Gastrocnemius medialis (tissue), 4 donors: Measurements from ENCODE around the gene ITGA2B. TPM values are rescaled to one million over a fixed set of nuclear protein-coding genes. Genes with fewer than 3 reads are reported as not detected.

ENCODE experiments used
- ATAC-seq, 2 donors: fragments of 150-250 bp; one replicate each; pipeline ENCODE4 v1.9.1; 2016
- DNase-seq, 2 donors: peaks; one replicate each; pipeline ENCODE4 v3.0.0-alpha.2; 2019
- H3K27ac ChIP-seq, 4 donors: fragments of 200-600 bp; sonication (generic); 1 replicate in 1 of 4; 2 replicates in 3 of 4; pipeline ENCODE4 v1.5.1; 2016 to 2018; ENCODE audit warnings: mild to moderate bottlenecking in 2 of 4, moderate library complexity in 1 of 4
- H3K27me3 ChIP-seq, 3 donors: fragments of 200-600 bp; sonication (generic) in 2 of 3; 1 replicate in 1 of 3; 2 replicates in 2 of 3; pipeline versions ENCODE4 v1.5.1 to v1.6.0; 2016 to 2019; ENCODE audit warnings: mild to moderate bottlenecking in 1 of 3, moderate library complexity in 1 of 3
- H3K36me3 ChIP-seq, 2 donors: fragments of 200-600 bp; sonication (generic) in 1 of 2; one replicate each; pipeline ENCODE4 v1.5.1; 2017 to 2018
- H3K4me1 ChIP-seq, 2 donors: fragments of 200-600 bp; sonication (generic) in 1 of 2; one replicate each; pipeline ENCODE4 v1.5.1; 2016 to 2017; ENCODE audit warnings: mild to moderate bottlenecking in 2 of 2
- H3K4me3 ChIP-seq, 4 donors: fragments of 200-600 bp; sonication (generic) in 3 of 4; 1 replicate in 1 of 4; 2 replicates in 3 of 4; pipeline ENCODE4 v1.5.1; 2016 to 2019; ENCODE audit warnings: mild to moderate bottlenecking in 2 of 4
- H3K9me3 ChIP-seq, 3 donors: fragments of 200-600 bp; sonication (generic) in 2 of 3; 1 replicate in 1 of 3; 2 replicates in 2 of 3; pipeline ENCODE4 v1.5.1; 2016 to 2019
- POLR2A ChIP-seq, 2 donors: fragments of 450-650 bp; IDR thresholded peaks; one replicate each; pipeline ENCODE4 v1.6.1; 2017; ENCODE audit warnings: antibody characterized with exemption in 2 of 2, mild to moderate bottlenecking in 2 of 2, moderate library complexity in 2 of 2
- in situ Hi-C, 4 donors: fragments of 200-750 bp; cut with MboI; loops; one replicate each; pipeline versions ENCODE4 v1.15.0 to v1.8.0; 2017; ENCODE audit warnings: low sequenced_read_pairs in 4 of 4
- intact Hi-C: fragments of 100-400 bp; cut with DNase I; formaldehyde crosslinking; loops from one replicate; pipeline ENCODE4 v1.15.1; 2023; ENCODE audit warnings: low total_unique reads
- total RNA-seq, 4 donors: library from RNA; depleted of rRNA; stranded (reverse); fragments of >200 nt; gene quantifications; one replicate each; pipeline versions ENCODE4 v1.1.0 to v1.2.3, GENCODE V29; 2016
- TF ChIP-seq, protein P1 (sequence below), 5 experiments: fragments of 450-650 bp in 3 of 5; fragments of 200-600 bp in 2 of 5; sonication (generic) in 2 of 5; IDR thresholded peaks in 4 of 5; conservative IDR thresholded peaks in 1 of 5; 1 replicate in 4 of 5; 2 replicates in 1 of 5; pipeline ENCODE4 v1.5.1; 2016 to 2019; ENCODE audit warnings: antibody characterized with exemption in 5 of 5, mild to moderate bottlenecking in 3 of 5, moderate library complexity in 3 of 5

The ITGA2B gene
- total RNA-seq, 4 donors from 2014 or later = 0.33 TPM; not detected in 3

DNA sequence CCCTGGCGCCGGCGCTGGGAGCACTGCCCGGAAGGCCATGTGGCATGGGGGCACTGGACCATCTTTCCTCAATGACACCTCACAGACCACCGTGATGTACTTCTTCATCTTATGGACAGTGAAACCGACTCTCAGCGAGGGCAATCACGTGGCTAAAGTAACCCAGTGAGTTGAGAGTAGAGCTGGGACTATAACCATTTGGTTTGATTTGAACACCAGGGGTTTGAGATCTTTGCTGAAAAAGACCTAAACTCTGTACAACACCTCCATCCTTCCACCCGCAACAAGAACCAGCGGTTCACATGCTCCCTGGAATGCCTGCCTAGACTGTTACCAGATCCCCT, 3.3 kb downstream of the ITGA2B start:
- DNase-seq = no peak
- ATAC-seq = no peak
- intact Hi-C loops (no loop called here), in situ Hi-C loops (no loop called here)
- Histone ChIP-seq H3K36me3 (no peaks in the 10 kb centered on the region), H3K27me3 (peaks cover 29 to 42% (median 40%) of the 10 kb centered on the region in 3 donors), H3K27ac (no peak overlapping the region), H3K4me1 (peaks cover 12 to 14% of the 10 kb centered on the region in 2 donors), H3K9me3 (no peaks in the 10 kb centered on the region), H3K4me3 (peak overlapping the region in 3 of 4 donors; percentile 59 to 66 (median 59))
- TF ChIP-seq, protein P1, sequence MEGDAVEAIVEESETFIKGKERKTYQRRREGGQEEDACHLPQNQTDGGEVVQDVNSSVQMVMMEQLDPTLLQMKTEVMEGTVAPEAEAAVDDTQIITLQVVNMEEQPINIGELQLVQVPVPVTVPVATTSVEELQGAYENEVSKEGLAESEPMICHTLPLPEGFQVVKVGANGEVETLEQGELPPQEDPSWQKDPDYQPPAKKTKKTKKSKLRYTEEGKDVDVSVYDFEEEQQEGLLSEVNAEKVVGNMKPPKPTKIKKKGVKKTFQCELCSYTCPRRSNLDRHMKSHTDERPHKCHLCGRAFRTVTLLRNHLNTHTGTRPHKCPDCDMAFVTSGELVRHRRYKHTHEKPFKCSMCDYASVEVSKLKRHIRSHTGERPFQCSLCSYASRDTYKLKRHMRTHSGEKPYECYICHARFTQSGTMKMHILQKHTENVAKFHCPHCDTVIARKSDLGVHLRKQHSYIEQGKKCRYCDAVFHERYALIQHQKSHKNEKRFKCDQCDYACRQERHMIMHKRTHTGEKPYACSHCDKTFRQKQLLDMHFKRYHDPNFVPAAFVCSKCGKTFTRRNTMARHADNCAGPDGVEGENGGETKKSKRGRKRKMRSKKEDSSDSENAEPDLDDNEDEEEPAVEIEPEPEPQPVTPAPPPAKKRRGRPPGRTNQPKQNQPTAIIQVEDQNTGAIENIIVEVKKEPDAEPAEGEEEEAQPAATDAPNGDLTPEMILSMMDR (IDR thresholded peaks at IDR 0.05 in 4 of 5, conservative IDR thresholded peaks at IDR 0.05 in 1 of 5) = no peak
- no peak for TF ChIP-seq POLR2A (IDR thresholded peaks at IDR 0.05)

DNA sequence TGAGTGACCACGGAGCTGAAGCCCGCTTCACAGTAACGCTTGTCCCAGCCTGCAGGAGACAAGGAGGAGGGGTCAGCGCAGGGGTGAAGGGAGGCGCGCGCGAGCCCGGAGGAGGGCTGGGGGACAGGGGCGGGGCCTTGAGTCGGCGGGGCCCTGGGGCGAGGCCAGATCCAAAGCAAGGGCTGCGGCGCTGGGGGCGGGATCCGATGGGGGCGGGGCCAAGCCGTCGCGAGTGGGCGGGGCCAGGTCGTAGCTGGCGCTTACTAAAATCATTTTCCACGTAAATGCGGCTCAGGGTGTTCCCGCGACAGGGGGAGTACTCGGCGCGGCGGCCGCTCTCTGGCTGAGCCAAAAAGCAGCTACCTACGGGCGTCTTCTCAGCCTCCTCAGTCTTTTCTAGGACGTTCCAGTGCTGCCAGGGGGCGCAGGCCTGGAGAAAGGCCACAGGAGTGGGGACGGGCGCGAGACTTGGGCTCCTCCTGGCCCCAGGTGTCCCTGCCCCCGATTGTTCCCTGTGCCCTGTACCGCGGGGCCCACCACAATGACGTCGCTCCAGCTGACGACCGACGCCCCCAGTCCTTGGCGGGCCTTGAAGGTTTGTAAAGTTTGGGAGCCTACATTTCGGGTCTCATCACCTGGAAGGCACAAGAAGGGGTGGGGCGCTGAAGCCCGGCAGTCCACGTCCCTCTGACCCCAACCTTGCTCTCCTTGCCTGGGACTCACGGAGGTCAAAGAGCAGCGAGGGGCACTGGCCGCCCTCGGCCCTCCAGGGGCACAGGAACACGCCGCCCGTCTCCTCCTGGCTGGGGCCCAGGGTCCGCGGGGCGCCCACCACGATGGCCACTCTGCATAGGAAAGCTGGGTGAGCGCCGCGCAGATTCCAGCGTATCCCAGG, 3.9 kb downstream of the ITGA2B start:
- Histone ChIP-seq H3K4me1 (peaks cover 12 to 14% of the 10 kb centered on the region in 2 donors), H3K4me3 (peak overlapping the region; percentile 55 to 66 (median 59)), H3K27ac (no peak overlapping the region), H3K9me3 (no peaks in the 10 kb centered on the region), H3K36me3 (no peaks in the 10 kb centered on the region), H3K27me3 (peaks cover 29 to 42% (median 40%) of the 10 kb centered on the region in 3 donors)
- intact Hi-C loops = no loop called here
- DNase-seq (peak; percentile 39 to 41), ATAC-seq (peak; percentile 43 to 53)
- in situ Hi-C loops = no loop called here
- TF ChIP-seq, protein P1 (IDR thresholded peaks at IDR 0.05 in 4 of 5, conservative IDR thresholded peaks at IDR 0.05 in 1 of 5) = peak in 1 of 5 experiments; percentile 22
- TF ChIP-seq POLR2A (IDR thresholded peaks at IDR 0.05) = peak in 1 of 2 donors; percentile 31

DNA sequence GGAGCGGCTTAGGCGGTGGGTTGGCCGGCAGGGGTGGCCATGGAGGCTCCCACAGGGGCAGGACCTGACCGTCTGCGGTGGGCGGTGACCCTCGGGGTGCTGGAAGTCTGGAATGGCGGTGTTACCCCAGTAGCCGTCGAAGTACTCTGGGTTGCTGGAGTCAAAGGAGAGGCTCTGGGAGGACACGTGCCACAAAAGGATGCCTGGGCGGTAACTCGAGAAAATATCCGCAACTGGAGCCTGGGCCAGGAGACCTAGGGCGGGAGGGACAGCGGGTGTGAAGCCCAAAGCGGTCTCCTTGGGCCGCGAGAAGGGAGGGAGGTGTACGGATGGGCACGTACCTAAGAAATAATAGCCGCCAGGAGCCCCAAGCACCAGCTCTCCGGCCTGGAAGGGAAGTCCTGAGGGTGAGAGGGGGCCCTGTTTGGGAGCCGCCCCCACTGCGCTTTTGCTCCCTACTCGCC, 4.6 kb downstream of the ITGA2B start:
- in situ Hi-C loops = no loop called here
- no peaks in the 10 kb centered on the region for H3K36me3 ChIP-seq
- no peak for DNase-seq
- no peaks in the 10 kb centered on the region for H3K9me3 ChIP-seq
- H3K4me1 ChIP-seq = peaks cover 12 to 14% of the 10 kb centered on the region in 2 donors
- peak in 1 of 2 donors; percentile 17 for ATAC-seq
- peak overlapping the region; percentile 55 to 66 (median 59) for H3K4me3 ChIP-seq
- peaks cover 29 to 42% (median 40%) of the 10 kb centered on the region in 3 donors for H3K27me3 ChIP-seq
- intact Hi-C loops = no loop called here
- no peak for TF ChIP-seq POLR2A (IDR thresholded peaks at IDR 0.05)
- TF ChIP-seq, protein P1 (IDR thresholded peaks at IDR 0.05 in 4 of 5, conservative IDR thresholded peaks at IDR 0.05 in 1 of 5) = no peak
- no peak overlapping the region for H3K27ac ChIP-seq

DNA sequence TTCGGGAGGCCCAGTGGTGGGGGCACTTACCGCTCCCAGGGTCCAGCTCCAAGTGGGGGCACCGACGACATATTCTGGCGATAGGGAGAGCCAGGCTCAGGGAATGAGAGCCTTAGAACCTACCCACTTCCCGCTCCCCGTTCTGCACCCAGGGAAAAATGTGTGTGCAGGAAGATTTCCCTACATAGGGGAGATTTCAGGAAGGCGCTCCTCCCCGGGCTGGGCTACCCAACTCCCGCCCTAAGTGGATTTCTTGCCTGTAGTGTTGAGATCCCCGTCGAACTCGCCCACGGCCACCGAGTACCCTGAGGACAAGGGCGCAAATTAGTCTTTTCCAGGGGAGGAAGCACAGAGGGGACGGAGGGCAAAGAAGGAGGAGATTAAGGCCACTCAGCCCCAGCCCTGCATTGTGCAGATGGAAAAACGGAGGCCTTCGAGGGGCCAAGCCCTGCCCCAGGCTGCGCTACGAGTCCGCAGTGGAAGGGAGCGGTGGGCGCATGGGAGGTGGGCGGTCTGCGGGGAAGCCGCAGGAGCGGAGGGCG, 5.1 kb downstream of the ITGA2B start:
- no peak for ATAC-seq
- peaks cover 12 to 14% of the 10 kb centered on the region in 2 donors for H3K4me1 ChIP-seq
- no peak overlapping the region for H3K27ac ChIP-seq
- intact Hi-C loops = no loop called here
- no peak for DNase-seq
- H3K27me3 ChIP-seq = peaks cover 29 to 42% (median 40%) of the 10 kb centered on the region in 3 donors
- in situ Hi-C loops = no loop called here
- no peaks in the 10 kb centered on the region for H3K9me3 ChIP-seq
- TF ChIP-seq, protein P1 (IDR thresholded peaks at IDR 0.05 in 4 of 5, conservative IDR thresholded peaks at IDR 0.05 in 1 of 5) = no peak
- no peak for TF ChIP-seq POLR2A (IDR thresholded peaks at IDR 0.05)
- no peaks in the 10 kb centered on the region for H3K36me3 ChIP-seq
- peak overlapping the region in 2 of 4 donors; percentile 59 for H3K4me3 ChIP-seq
